ENCODE data around the gene CAMK1G.

CAMK1G gene

DNA sequence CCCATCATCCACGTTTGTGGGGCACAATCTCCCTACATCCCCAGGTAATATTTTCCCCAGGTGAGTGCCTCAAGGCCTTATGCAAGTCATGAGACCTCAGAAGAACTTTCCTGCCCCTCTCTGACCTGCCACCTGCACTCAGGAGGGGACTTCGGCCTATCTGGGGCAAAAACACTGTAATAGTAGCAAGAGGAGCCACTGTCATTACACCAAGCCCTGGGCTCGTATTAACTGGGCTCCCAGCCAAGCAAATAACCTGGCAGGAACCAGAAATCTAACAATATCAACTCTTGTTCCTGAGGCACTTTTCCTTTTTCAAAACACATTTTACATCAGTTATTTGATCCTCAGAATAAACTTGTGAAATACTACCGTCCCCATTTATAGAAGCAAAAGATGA, 37.8 kb downstream of the CAMK1G start:
- peak; percentile 30 for DNase-seq

DNA sequence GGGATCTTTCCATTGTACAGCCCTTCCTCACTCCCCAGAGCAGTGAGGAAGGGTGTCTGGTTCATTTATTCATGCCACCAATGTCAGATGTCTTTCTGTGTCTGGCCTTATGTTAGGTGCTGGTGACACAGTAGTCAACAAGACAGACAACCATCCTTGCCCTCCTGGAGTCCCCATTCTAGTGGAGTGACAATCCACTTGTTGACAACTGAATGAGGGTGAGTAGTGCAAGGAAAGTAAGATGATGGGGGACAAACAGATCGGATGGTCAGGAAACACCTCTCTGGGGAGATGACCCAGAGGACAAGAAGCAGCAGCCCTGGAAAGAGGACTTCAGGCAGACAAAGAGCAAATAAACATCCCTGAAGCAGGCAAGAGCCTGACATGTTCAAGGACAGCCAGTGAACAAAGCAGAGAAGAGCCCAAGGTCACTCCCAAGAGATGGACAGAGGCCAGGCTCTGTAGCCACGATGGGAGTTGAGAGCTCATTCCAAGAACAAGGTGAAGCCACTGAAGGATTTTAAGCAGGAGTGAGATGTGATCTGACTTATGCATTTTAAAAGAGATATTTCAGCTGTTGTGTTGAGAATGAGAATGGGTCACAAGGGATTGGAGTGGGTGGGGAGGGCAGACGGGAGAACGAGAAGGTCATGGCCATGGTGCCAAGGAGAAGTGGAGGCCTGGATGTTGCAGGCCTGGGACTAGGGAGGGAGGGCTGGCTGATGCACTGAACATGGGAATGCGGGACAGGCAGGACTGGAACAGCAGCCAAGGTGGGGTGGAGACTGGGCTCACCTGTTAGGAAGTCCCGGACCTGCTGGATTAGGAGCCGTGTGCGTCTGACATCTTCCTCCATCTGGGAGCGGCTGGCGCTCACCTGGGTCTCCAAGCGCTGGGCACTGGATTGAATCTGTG, 38.5 kb downstream of the CAMK1G start:
- no peak for DNase-seq

- no peak for DNase-seq
These were observed 39.6 kb downstream of the CAMK1G start for GRCh38 chr1:209622841-209623829.

DNA sequence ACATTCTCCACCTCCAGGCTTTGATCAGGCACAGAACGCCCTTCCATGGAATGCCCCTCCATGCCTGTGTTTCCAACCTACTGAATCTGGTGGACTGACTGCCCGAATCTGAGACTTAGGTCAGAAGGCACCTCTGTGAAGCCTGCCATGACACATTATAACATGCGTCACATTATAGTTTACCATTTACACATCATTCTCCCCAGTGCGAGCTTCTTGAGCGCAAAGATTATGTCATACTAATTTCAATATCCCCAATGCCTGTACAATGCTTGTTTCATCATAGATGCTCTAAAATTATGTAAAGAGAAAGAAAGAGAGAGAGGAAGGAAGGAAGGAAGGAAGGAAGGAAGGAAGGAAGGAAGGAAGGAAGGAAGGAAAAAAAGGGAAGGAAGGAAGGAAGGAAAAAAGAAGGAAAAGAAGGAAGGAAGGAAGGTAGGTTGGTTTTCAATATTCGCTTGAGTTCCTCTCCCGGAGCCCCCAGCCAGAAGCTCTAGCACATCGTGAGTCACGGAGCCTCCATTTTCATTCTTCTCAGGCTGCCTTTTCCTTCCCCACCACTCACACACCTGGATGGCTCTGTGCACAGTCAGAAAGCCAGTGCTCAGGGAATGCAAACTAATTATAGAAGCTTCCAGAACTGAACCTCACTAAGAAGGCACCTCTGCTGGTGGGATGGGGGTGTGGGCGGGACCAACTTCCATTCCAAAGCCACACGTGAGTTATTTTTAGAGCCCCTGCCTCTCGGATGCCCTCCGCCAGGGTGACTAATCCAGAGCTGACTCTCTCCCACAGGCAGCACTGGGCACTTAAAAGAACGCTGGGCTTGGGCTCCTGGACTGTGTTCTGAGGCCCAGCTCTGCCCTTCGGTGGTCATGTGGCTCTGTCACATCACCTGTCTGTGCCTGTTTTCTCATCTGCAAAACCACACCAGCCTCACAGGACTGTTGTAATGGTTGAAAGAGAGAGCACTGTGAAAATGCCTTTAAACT, 41.3 kb downstream of the CAMK1G start:
- DNase-seq: no peak

GRCh38 chr1:209625791-209626285, 42.3 kb downstream of the CAMK1G start:
- DNase-seq: no peak

DNA sequence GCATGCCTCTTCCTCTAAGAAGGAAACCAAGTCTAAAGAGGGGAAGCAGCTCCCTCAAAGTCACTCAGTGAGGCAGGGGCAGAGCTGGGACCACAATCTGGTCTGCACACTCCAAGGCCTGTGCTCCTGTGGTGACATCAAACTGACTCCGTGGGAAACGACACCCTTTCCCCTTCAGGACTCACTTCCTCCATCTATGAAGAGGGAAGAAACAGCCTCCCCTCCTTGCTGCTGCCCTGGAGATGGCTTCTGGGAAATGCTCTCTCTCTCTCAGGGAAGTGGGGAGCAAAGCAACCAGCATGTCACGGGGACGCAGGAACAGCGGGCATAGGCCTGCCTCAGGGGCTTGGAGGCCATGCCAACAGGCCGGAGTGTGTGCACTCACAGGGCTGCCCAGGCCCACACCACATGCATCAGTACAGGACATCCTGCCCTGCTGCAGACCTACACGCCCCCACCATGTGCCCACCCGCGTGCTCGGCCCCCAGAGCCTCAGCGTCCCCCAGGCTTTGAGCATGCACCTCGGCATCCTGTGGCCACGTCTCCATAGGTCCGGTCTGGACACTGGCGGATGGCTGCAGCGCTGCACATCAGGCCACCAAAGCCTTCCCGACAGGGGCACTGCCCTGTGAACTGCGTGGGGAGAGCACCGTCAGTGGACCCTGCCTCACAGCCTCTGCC, 43.0 kb downstream of the CAMK1G start:
- DNase-seq: no peak

DNA sequence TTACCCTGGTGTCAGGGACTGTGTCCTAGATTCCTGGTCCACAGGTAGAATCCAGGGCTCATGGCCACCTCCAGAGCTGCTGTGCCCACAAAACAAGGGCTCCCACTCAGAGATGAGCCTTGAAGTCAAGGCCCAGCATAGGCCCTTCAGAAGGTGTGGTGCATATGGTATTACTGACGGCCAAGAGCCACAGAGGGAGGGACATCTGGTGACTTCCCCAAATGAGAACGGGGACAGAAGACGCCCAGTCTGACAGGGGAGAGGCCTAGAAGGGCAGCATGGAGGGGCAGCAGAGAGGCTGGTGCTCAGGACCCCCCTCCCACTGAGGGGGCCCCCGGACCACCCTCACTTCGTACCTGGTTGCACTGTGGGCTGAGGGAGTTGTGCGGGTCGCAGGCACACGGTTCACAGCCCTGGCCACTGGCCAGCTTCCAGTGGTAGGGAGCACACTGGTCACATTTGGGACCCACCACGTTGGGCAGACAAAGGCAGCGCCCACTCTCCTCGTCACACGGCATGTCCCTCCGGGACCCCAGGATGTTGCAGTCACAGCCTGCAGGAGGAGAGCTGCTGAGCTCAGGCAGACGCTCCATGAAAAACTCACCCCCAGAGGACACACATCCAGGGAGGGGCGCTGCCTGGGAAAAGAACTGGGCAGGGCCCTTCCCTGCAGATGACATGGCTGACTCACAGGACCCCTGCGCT, 43.7 kb downstream of the CAMK1G start:
- no peak for DNase-seq

DNA sequence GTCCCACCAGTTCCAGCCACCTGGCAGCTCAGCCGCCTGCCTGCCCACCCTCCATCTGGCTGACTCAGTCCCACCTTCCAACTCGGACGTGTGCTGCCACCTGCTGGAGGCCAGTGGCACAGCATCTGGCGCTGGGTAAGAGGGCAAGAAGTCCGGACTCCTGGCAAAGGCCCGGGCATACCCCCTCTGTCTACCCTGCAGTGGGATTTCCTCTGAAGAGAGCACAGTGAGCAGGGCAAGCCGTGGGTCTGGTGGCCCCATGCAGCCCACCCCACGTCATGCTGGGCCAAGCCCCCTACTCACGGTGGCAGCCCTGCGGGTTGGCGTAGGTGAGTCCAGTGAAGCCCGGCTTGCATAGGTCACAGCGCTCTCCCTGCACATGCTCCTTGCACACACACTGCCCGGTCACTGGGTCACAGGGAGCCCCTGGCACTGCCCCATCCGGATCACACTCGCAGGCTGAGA, 44.2 kb downstream of the CAMK1G start:
- peak; percentile 50 for DNase-seq

- DNase-seq: no peak
These were observed 45.2 kb downstream of the CAMK1G start for GRCh38 chr1:209628618-209629299.

DNA sequence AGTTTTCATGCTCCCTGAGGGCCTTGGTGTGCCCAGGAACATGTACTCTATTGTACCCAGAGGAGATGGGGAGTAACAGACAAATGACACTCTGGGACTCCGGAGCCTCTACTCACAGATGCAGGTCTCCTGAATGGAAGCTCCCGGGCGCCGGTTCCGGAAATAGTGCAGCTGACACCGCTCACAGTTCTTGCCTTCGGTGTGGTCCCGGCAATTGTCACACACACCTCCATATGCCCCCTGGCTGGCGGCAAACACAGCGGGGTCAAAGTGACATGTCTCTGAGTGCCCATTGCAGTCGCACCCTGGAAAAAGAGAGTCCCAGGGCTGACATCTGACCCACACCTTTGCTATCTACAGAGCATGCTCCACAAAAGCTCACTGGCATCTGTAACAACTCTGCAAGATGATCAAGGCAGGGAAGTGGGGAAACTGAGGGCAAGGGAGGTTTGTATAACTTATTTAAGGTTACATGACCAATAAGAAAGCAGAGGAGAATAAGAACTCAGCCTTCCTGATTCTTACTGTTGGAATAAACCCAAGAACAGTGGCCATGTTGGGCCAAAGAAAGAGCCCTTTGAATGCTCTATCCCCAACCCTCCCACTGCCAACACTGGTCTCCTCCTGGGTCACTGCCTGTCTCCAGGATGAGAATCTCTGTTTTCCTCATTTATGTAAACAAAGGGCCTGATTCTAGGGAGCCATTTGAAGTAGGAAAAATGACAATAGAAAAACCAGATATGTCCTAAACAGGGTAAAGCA, 46.3 kb downstream of the CAMK1G start:
- DNase-seq: no peak

DNA sequence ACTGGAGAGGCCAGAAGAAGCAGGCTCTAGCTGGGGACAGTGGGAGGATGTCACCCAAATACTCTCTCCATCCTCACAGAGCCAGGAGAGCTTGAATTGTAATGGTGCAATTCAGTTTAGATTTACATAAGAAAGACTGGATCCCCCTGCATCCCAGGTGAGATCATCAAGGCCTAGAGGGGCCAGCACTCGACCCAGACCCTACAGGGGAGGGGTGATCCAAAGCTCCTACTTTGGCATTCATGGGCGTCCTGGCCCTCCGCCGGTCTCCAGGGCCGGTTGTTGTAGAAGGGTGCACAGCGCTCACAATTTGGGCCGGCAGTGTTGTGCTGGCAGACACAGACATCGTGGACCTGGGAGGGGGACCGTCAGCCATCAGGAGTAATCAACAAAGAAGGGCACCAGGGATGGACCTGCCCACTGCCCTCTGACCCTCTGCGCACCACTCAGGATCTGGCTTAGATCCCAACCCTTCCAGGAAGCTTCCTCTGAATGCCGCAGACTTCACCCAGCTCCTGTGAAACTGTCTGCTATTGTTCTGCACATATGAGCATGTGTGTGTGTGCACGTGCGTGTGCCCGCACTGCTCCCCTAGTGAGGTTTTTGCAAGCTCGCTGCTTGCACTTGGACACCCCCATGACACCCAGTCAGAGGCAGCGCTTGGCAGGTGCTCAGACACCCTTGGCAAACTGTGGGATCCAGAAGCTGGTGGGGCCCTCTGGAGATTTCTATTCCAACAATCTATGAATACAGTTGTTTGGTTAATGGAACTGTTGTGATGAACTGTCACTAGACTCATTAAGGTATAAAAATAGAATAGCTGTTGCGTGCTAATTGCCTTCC, 47.1 kb downstream of the CAMK1G start:
- peak; percentile 66 for DNase-seq

GRCh38 chr1:209633335-209633997, 50.0 kb downstream of the CAMK1G start:
- DNase-seq: no peak

DNA sequence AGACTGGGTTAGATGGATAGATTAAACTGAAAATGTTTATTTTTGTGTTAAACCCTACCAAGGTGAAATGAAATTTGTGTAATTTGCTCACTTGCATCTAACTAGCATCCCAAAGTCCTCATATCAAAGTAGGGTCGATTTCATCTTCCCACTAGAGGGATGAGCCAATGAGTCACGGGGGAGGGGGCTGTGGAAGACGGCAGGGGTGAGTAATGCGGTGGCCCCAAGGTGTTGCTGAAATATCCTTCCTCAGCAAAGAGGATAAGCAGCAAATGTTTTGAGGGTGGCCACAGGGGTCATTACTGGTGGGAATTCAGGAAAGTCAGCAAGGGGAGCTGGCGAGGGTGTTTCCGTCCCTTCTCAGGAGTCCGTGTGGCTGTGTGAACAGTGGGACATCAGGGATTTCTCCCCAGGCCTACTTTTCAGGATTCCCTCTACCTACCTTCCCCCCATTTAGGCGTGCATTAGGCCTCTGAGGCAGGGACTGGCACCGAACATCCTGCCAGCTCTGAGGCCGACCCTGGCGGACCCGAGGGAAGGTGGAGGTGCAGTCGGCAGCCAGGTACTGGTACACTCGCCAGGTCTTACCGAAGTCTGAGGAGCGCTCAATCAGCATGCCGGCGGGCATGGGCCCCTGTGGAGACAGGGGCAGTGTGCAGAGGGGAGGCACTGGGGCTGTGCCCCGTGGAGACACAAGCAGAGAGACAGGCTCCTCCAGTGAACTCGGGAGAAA, 50.7 kb downstream of the CAMK1G start:
- DNase-seq: no peak

GRCh38 chr1:209635850-209636249, 52.3 kb downstream of the CAMK1G start:
- DNase-seq: no peak

DNA sequence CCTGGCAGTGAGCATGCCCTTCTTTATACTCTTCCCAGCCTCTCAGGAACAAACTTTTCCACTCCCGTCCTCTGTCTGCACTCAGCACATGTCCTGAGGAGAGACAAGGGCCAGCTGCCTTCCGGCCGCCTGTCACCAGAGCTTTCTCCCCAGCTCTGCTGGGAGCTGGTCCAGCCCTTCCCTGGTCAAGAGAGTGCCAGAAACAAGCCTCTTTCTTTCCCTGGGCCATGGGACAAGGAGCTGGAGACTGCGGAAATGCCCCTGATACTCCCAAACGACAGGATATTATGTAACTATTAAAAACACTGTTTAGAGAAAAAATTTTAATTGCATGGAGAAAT, 58.3 kb downstream of the CAMK1G start:
- DNase-seq: no peak

- no peak for DNase-seq
These were observed 59.3 kb downstream of the CAMK1G start for GRCh38 chr1:209642816-209643215.
